Measurements from ENCODE around the gene CTTNBP2NL.
A peak's percentile ranks its signal among the peaks of the same experiment; 100 is the strongest.

Gene CTTNBP2NL

GRCh38 chr1:112504661-112505399 lies 108.8 kb downstream of the CTTNBP2NL start:
- H3K36me3 Mint-ChIP-seq (ENCODE audit: low read depth), result no peaks in the 10 kb centered on the region
- peaks cover 81% of the 10 kb centered on the region for H3K27me3 Mint-ChIP-seq (ENCODE audit: low read depth)
- H3K4me1 Mint-ChIP-seq, result peaks cover 42% of the 10 kb centered on the region
- H3K27ac Mint-ChIP-seq, result peak overlapping the region; percentile 90 to 99 (median 97)
- TF ChIP-seq CTCF (IDR thresholded peaks at IDR 0.05; ENCODE audit: unreplicated experiment in 3 of 3), result no peak
- H3K4me3 Mint-ChIP-seq, result peak overlapping the region; percentile 67 to 79 (median 73)
- H3K9me3 Mint-ChIP-seq, result no peaks in the 10 kb centered on the region

- Mint-ChIP-seq H3K4me1 (peaks cover 46% of the 10 kb centered on the region), H3K9me3 (no peaks in the 10 kb centered on the region), H3K27ac (peak overlapping the region in 2 of 3 experiments; percentile 97 to 99), H3K4me3 (peak overlapping the region in 2 of 3 experiments; percentile 42 to 49), H3K27me3 (ENCODE audit: low read depth) (peaks cover 85% of the 10 kb centered on the region), H3K36me3 (ENCODE audit: low read depth) (no peaks in the 10 kb centered on the region)
- no peak for TF ChIP-seq CTCF (IDR thresholded peaks at IDR 0.05; ENCODE audit: unreplicated experiment in 3 of 3)
Observed at GRCh38 chr1:112505400-112505785, 109.4 kb downstream of the CTTNBP2NL start.

GRCh38 chr1:112505878-112506277 lies 109.9 kb downstream of the CTTNBP2NL start:
- Mint-ChIP-seq H3K27ac (peak overlapping the region in 2 of 3 experiments; percentile 97 to 99), H3K4me1 (peaks cover 50% of the 10 kb centered on the region), H3K27me3 (ENCODE audit: low read depth) (peaks cover 88% of the 10 kb centered on the region), H3K9me3 (no peaks in the 10 kb centered on the region), H3K36me3 (ENCODE audit: low read depth) (no peaks in the 10 kb centered on the region), H3K4me3 (no peak overlapping the region)
- no peak for TF ChIP-seq CTCF (IDR thresholded peaks at IDR 0.05; ENCODE audit: unreplicated experiment in 3 of 3)

- peak overlapping the region in 1 of 3 experiments; percentile 75 for H3K27ac Mint-ChIP-seq
- H3K36me3 Mint-ChIP-seq (ENCODE audit: low read depth), result no peaks in the 10 kb centered on the region
- H3K4me1 Mint-ChIP-seq, result peaks cover 50% of the 10 kb centered on the region
- TF ChIP-seq CTCF (IDR thresholded peaks at IDR 0.05; ENCODE audit: unreplicated experiment in 3 of 3), result no peak
- peak overlapping the region in 1 of 3 experiments; percentile 86 for H3K4me3 Mint-ChIP-seq
- peaks cover 88% of the 10 kb centered on the region for H3K27me3 Mint-ChIP-seq (ENCODE audit: low read depth)
- no peaks in the 10 kb centered on the region for H3K9me3 Mint-ChIP-seq
Observed at GRCh38 chr1:112506306-112506705, 110.3 kb downstream of the CTTNBP2NL start.

- Mint-ChIP-seq H3K27ac (peak overlapping the region in 2 of 3 experiments; percentile 45 to 75), H3K9me3 (no peaks in the 10 kb centered on the region), H3K4me1 (peaks cover 54% of the 10 kb centered on the region), H3K4me3 (peak overlapping the region in 2 of 3 experiments; percentile 35 to 86), H3K27me3 (ENCODE audit: low read depth) (peaks cover 88% of the 10 kb centered on the region), H3K36me3 (ENCODE audit: low read depth) (no peaks in the 10 kb centered on the region)
- TF ChIP-seq CTCF (IDR thresholded peaks at IDR 0.05; ENCODE audit: unreplicated experiment in 3 of 3), result no peak
Observed at GRCh38 chr1:112506731-112507130, 110.7 kb downstream of the CTTNBP2NL start.

GRCh38 chr1:112507336-112507735 lies 111.3 kb downstream of the CTTNBP2NL start:
- TF ChIP-seq CTCF (IDR thresholded peaks at IDR 0.05; ENCODE audit: unreplicated experiment in 3 of 3), result no peak
- peaks cover 91% of the 10 kb centered on the region for H3K27me3 Mint-ChIP-seq (ENCODE audit: low read depth)
- H3K9me3 Mint-ChIP-seq, result no peaks in the 10 kb centered on the region
- H3K4me1 Mint-ChIP-seq, result peaks cover 57% of the 10 kb centered on the region
- peak overlapping the region in 2 of 3 experiments; percentile 45 to 75 for H3K27ac Mint-ChIP-seq
- H3K36me3 Mint-ChIP-seq (ENCODE audit: low read depth), result no peaks in the 10 kb centered on the region
- H3K4me3 Mint-ChIP-seq, result peak overlapping the region; percentile 77 to 86 (median 82)

All from nephron (organoid).